Measurements from ENCODE around the gene FLOT1.
"Not testable (repeated sequence)": the region's sequence is repeated elsewhere in the genome, so short reads cannot be mapped to it uniquely, and the experiment has no call there.

FLOT1 gene

GRCh38 chr6:30724906-30725667 lies 17.4 kb downstream of the FLOT1 start:
- Histone ChIP-seq H3K9me3 (ENCODE audit: control insufficient read depth, insufficient read depth, low read length) (no peaks in the 10 kb centered on the region), H3K9ac (ENCODE audit: low read depth, low read length) (no peak overlapping the region), H3K4me1 (ENCODE audit: control insufficient read depth, insufficient read depth, low read length) (peaks cover 3% of the 10 kb centered on the region), H3K36me3 (ENCODE audit: control insufficient read depth, insufficient read depth, low read length) (peaks cover 44% of the 10 kb centered on the region), H3K27me3 (ENCODE audit: control insufficient read depth, insufficient read depth, low read length) (no peaks in the 10 kb centered on the region), H3K4me3 (ENCODE audit: low read depth, low read length) (no peak overlapping the region)

- peaks cover 40% of the 10 kb centered on the region for H3K36me3 ChIP-seq (ENCODE audit: control insufficient read depth, insufficient read depth, low read length)
- not testable (repeated sequence) for H3K4me1 ChIP-seq (ENCODE audit: control insufficient read depth, insufficient read depth, low read length); H3K9ac ChIP-seq (ENCODE audit: low read depth, low read length); H3K27me3 ChIP-seq (ENCODE audit: control insufficient read depth, insufficient read depth, low read length); H3K9me3 ChIP-seq (ENCODE audit: control insufficient read depth, insufficient read depth, low read length); H3K4me3 ChIP-seq (ENCODE audit: low read depth, low read length)
Measured at GRCh38 chr6:30723843-30724741, 18.4 kb downstream of the FLOT1 start.

- peaks cover 40% of the 10 kb centered on the region for H3K36me3 ChIP-seq (ENCODE audit: control insufficient read depth, insufficient read depth, low read length)
Measured at GRCh38 chr6:30723159-30723842, 19.2 kb downstream of the FLOT1 start.

GRCh38 chr6:30722280-30723112 lies 20.0 kb downstream of the FLOT1 start:
- no peak overlapping the region for H3K9ac ChIP-seq (ENCODE audit: low read depth, low read length)

More at GRCh38 chr6:30723159-30723842, 19.2 kb downstream of the FLOT1 start:
- H3K9ac ChIP-seq (ENCODE audit: low read depth, low read length); H3K9me3 ChIP-seq (ENCODE audit: control insufficient read depth, insufficient read depth, low read length); H3K4me1 ChIP-seq (ENCODE audit: control insufficient read depth, insufficient read depth, low read length); H3K4me3 ChIP-seq (ENCODE audit: low read depth, low read length); H3K27me3 ChIP-seq (ENCODE audit: control insufficient read depth, insufficient read depth, low read length): not testable (repeated sequence)

GRCh38 chr6:30722025-30722279 lies 20.5 kb downstream of the FLOT1 start:
- H3K4me1 ChIP-seq (ENCODE audit: control insufficient read depth, insufficient read depth, low read length); H3K27me3 ChIP-seq (ENCODE audit: control insufficient read depth, insufficient read depth, low read length); H3K9me3 ChIP-seq (ENCODE audit: control insufficient read depth, insufficient read depth, low read length): not testable (repeated sequence)
- peak overlapping the region; percentile 97 for H3K4me3 ChIP-seq (ENCODE audit: low read depth, low read length)
- peaks cover 36% of the 10 kb centered on the region for H3K36me3 ChIP-seq (ENCODE audit: control insufficient read depth, insufficient read depth, low read length)
- peak overlapping the region; percentile 97 for H3K9ac ChIP-seq (ENCODE audit: low read depth, low read length)

More at GRCh38 chr6:30722280-30723112, 20.0 kb downstream of the FLOT1 start:
- H3K4me3 ChIP-seq (ENCODE audit: low read depth, low read length), result peak overlapping the region; percentile 97
- H3K36me3 ChIP-seq (ENCODE audit: control insufficient read depth, insufficient read depth, low read length), result peaks cover 36% of the 10 kb centered on the region
- no peaks in the 10 kb centered on the region for H3K9me3 ChIP-seq (ENCODE audit: control insufficient read depth, insufficient read depth, low read length)
- H3K4me1 ChIP-seq (ENCODE audit: control insufficient read depth, insufficient read depth, low read length), result peaks cover 5% of the 10 kb centered on the region
- no peaks in the 10 kb centered on the region for H3K27me3 ChIP-seq (ENCODE audit: control insufficient read depth, insufficient read depth, low read length)

- peak overlapping the region; percentile 97 for H3K4me3 ChIP-seq (ENCODE audit: low read depth, low read length)
- no peaks in the 10 kb centered on the region for H3K27me3 ChIP-seq (ENCODE audit: control insufficient read depth, insufficient read depth, low read length)
- peak overlapping the region; percentile 99 for H3K9ac ChIP-seq (ENCODE audit: low read depth, low read length)
- H3K36me3 ChIP-seq (ENCODE audit: control insufficient read depth, insufficient read depth, low read length), result peaks cover 36% of the 10 kb centered on the region
- no peaks in the 10 kb centered on the region for H3K9me3 ChIP-seq (ENCODE audit: control insufficient read depth, insufficient read depth, low read length)
- peaks cover 5% of the 10 kb centered on the region for H3K4me1 ChIP-seq (ENCODE audit: control insufficient read depth, insufficient read depth, low read length)
Measured at GRCh38 chr6:30721198-30722024, 21.1 kb downstream of the FLOT1 start.

- Histone ChIP-seq H3K9ac (ENCODE audit: low read depth, low read length) (peak overlapping the region; percentile 99), H3K9me3 (ENCODE audit: control insufficient read depth, insufficient read depth, low read length) (no peaks in the 10 kb centered on the region), H3K4me1 (ENCODE audit: control insufficient read depth, insufficient read depth, low read length) (peaks cover 5% of the 10 kb centered on the region), H3K27me3 (ENCODE audit: control insufficient read depth, insufficient read depth, low read length) (no peaks in the 10 kb centered on the region), H3K4me3 (ENCODE audit: low read depth, low read length) (peak overlapping the region; percentile 93), H3K36me3 (ENCODE audit: control insufficient read depth, insufficient read depth, low read length) (peaks cover 36% of the 10 kb centered on the region)
Measured at GRCh38 chr6:30720738-30721197, 21.7 kb downstream of the FLOT1 start.

GRCh38 chr6:30719791-30720737 lies 22.4 kb downstream of the FLOT1 start, which contains the start of gene TUBB:
TUBB (plus strand) TSS chr6:30720352; CDS start chr6:30720507, 155 bp downstream.
- peaks cover 5% of the 10 kb centered on the region for H3K4me1 ChIP-seq (ENCODE audit: control insufficient read depth, insufficient read depth, low read length)

GRCh38 chr6:30719356-30719755 lies 23.1 kb downstream of the FLOT1 start:
- Histone ChIP-seq H3K9ac (ENCODE audit: low read depth, low read length) (peak overlapping the region; percentile 84), H3K4me3 (ENCODE audit: low read depth, low read length) (peak overlapping the region; percentile 71), H3K4me1 (ENCODE audit: control insufficient read depth, insufficient read depth, low read length) (peaks cover 5% of the 10 kb centered on the region), H3K9me3 (ENCODE audit: control insufficient read depth, insufficient read depth, low read length) (no peaks in the 10 kb centered on the region), H3K36me3 (ENCODE audit: control insufficient read depth, insufficient read depth, low read length) (peaks cover 29% of the 10 kb centered on the region), H3K27me3 (ENCODE audit: control insufficient read depth, insufficient read depth, low read length) (no peaks in the 10 kb centered on the region)

More at GRCh38 chr6:30719791-30720737, 22.4 kb downstream of the FLOT1 start, which contains the start of gene TUBB:
- H3K27me3 ChIP-seq (ENCODE audit: control insufficient read depth, insufficient read depth, low read length), result no peaks in the 10 kb centered on the region
- no peaks in the 10 kb centered on the region for H3K9me3 ChIP-seq (ENCODE audit: control insufficient read depth, insufficient read depth, low read length)
- peaks cover 36% of the 10 kb centered on the region for H3K36me3 ChIP-seq (ENCODE audit: control insufficient read depth, insufficient read depth, low read length)
- H3K4me3 ChIP-seq (ENCODE audit: low read depth, low read length), result peak within 1 kb of the TSS; percentile 93
- peak within 1 kb of the TSS; percentile 99 for H3K9ac ChIP-seq (ENCODE audit: low read depth, low read length)

All from iPS-15b (cell line).